ENCODE results near the gene NFYA.

Gene NFYA

GRCh38 chr6:41122373-41122772 lies 49.6 kb downstream of the NFYA start:
- Histone ChIP-seq H3K4me1 (no peaks in the 10 kb centered on the region), H3K27me3 (ENCODE audit: control insufficient read depth, insufficient read depth, low read length) (no peaks in the 10 kb centered on the region)

GRCh38 chr6:41122918-41123317 lies 50.1 kb downstream of the NFYA start:
- Histone ChIP-seq H3K4me2 (ENCODE audit: low read length) (no peak overlapping the region), H3K27me3 (ENCODE audit: control insufficient read depth, insufficient read depth, low read length) (no peaks in the 10 kb centered on the region)
- TF ChIP-seq, protein P1, sequence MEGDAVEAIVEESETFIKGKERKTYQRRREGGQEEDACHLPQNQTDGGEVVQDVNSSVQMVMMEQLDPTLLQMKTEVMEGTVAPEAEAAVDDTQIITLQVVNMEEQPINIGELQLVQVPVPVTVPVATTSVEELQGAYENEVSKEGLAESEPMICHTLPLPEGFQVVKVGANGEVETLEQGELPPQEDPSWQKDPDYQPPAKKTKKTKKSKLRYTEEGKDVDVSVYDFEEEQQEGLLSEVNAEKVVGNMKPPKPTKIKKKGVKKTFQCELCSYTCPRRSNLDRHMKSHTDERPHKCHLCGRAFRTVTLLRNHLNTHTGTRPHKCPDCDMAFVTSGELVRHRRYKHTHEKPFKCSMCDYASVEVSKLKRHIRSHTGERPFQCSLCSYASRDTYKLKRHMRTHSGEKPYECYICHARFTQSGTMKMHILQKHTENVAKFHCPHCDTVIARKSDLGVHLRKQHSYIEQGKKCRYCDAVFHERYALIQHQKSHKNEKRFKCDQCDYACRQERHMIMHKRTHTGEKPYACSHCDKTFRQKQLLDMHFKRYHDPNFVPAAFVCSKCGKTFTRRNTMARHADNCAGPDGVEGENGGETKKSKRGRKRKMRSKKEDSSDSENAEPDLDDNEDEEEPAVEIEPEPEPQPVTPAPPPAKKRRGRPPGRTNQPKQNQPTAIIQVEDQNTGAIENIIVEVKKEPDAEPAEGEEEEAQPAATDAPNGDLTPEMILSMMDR (IDR thresholded peaks at IDR 0.05) = no peak

More at GRCh38 chr6:41122373-41122772, 49.6 kb downstream of the NFYA start:
- Histone ChIP-seq H3K27ac (no peak overlapping the region), H3K36me3 (ENCODE audit: control insufficient read depth, insufficient read depth, low read length) (no peaks in the 10 kb centered on the region), H3K4me3 (ENCODE audit: low read depth, low read length) (no peak overlapping the region), H3K9ac (no peak overlapping the region), H3K79me2 (no peaks in the 10 kb centered on the region), H3K4me2 (ENCODE audit: low read length) (no peak overlapping the region), H3K9me3 (ENCODE audit: control insufficient read depth, low read length) (no peaks in the 10 kb centered on the region), H2AFZ (no peak overlapping the region)
- TF ChIP-seq, protein P1 (IDR thresholded peaks at IDR 0.05) = no peak

DNA sequence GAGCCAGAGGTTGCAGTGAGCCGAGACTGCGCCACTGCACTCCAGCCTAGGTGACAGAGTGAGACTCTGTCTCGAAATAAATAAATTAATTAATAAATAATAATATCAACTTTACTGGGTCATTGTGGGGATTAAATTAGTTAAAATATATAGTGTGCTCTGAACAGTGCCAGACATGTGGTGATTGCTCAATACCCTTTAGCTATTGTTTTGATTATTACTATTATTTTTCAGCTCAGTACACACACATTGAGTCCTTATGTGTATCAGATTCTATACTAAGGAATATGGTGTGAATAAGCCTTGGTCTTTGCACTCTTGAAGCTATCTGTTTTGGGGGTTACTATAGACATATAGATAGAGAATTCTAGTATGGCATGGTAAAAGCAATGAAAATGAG lies 52.5 kb downstream of the NFYA start:
- H3K79me2 ChIP-seq = no peaks in the 10 kb centered on the region
- H3K4me2 ChIP-seq (ENCODE audit: low read length) = no peak overlapping the region
- no peak overlapping the region for H3K4me3 ChIP-seq (ENCODE audit: low read depth, low read length)
- no peaks in the 10 kb centered on the region for H3K9me3 ChIP-seq (ENCODE audit: control insufficient read depth, low read length)
- no peak overlapping the region for H2AFZ ChIP-seq
- TF ChIP-seq, protein P1 (IDR thresholded peaks at IDR 0.05) = no peak
- H3K27ac ChIP-seq = no peak overlapping the region
- H3K4me1 ChIP-seq = no peaks in the 10 kb centered on the region
- H3K36me3 ChIP-seq (ENCODE audit: control insufficient read depth, insufficient read depth, low read length) = no peaks in the 10 kb centered on the region
- no peaks in the 10 kb centered on the region for H3K27me3 ChIP-seq (ENCODE audit: control insufficient read depth, insufficient read depth, low read length)
- no peak overlapping the region for H3K9ac ChIP-seq

More at GRCh38 chr6:41122918-41123317, 50.1 kb downstream of the NFYA start:
- Histone ChIP-seq H3K9ac (no peak overlapping the region), H3K79me2 (no peaks in the 10 kb centered on the region), H3K4me3 (ENCODE audit: low read depth, low read length) (no peak overlapping the region), H3K9me3 (ENCODE audit: control insufficient read depth, low read length) (no peaks in the 10 kb centered on the region), H2AFZ (no peak overlapping the region), H3K36me3 (ENCODE audit: control insufficient read depth, insufficient read depth, low read length) (no peaks in the 10 kb centered on the region), H3K27ac (no peak overlapping the region), H3K4me1 (no peaks in the 10 kb centered on the region)

DNA sequence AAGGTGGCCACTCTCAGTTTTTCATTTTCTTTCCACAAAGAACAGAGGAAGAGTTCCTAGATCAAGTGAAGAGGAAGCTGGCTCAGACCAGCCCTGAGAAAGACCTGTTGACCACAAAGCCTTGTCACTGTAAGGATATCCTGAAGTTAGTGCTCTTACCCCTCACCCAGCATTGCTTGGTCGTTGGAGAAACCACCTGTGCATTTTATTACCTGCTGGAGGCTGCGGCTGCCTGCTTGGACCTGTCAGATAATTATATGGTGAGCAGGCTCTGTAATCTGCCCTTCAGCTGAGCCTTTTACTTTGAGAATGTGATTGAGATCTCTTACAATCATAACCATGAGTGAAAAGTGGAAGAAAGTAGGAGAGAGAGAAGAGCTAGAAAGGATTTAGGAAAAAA lies 59.5 kb downstream of the NFYA start:
- no peaks in the 10 kb centered on the region for H3K9me3 ChIP-seq (ENCODE audit: control insufficient read depth, low read length)
- no peaks in the 10 kb centered on the region for H3K27me3 ChIP-seq (ENCODE audit: control insufficient read depth, insufficient read depth, low read length)
- no peak overlapping the region for H3K4me2 ChIP-seq (ENCODE audit: low read length)
- H3K79me2 ChIP-seq = no peaks in the 10 kb centered on the region
- no peak overlapping the region for H3K9ac ChIP-seq
- H3K4me3 ChIP-seq (ENCODE audit: low read depth, low read length) = no peak overlapping the region
- H2AFZ ChIP-seq = no peak overlapping the region
- H3K27ac ChIP-seq = no peak overlapping the region
- H3K4me1 ChIP-seq = no peaks in the 10 kb centered on the region
- no peaks in the 10 kb centered on the region for H3K36me3 ChIP-seq (ENCODE audit: control insufficient read depth, insufficient read depth, low read length)
- TF ChIP-seq, protein P1 (IDR thresholded peaks at IDR 0.05) = no peak

DNA sequence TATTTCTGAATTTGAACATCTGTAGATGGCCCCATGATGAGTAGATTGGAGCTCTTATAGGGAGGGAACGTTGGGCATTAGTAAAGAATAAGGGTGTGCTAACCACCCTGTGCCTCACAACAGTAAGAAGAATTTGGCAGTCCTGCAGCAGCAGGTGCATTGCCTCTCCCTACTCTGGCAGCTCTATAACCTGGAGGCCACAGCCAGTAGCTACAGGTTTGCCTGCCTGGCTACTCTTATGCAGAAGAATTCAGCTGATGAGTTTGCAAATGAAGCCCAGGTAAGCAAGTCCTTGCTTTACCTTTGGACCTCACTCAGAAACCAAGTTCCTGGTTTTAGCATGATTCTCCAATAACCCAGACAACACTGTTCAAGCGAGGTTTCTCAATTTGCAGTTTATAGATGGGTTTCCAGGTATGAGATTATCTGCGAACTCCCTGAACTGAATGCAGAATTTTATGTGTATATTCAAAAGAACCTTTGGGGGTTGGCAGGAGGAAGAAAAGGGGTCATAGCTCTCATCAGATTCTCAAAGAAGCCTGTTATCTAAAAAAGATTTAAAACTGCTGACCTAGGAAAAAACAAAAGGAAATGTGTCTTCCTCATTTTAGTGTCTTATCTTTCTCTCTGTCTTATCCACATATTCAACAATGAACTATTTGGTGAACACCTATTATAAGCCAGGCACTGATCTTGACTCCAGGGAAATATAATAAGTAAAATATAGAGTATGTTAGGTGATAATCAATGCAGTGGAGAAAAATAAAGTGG lies 62.5 kb downstream of the NFYA start:
- Histone ChIP-seq H3K4me1 (no peaks in the 10 kb centered on the region), H3K9me3 (ENCODE audit: control insufficient read depth, low read length) (no peaks in the 10 kb centered on the region), H2AFZ (no peak overlapping the region), H3K4me2 (ENCODE audit: low read length) (no peak overlapping the region), H3K36me3 (ENCODE audit: control insufficient read depth, insufficient read depth, low read length) (no peaks in the 10 kb centered on the region), H3K4me3 (ENCODE audit: low read depth, low read length) (no peak overlapping the region), H3K27ac (no peak overlapping the region), H3K9ac (no peak overlapping the region), H3K79me2 (no peaks in the 10 kb centered on the region), H3K27me3 (ENCODE audit: control insufficient read depth, insufficient read depth, low read length) (no peaks in the 10 kb centered on the region)
- TF ChIP-seq, protein P1 (IDR thresholded peaks at IDR 0.05) = no peak
